Ishikawa (cell line): ENCODE measurements around the gene GGTLC2.

ENCODE experiments used
- EP300 ChIP-seq: IDR thresholded peaks from 2 replicates; pipeline ENCODE4 v1.6.1; 2012; ENCODE audit warnings: borderline replicate concordance
- REST ChIP-seq: IDR thresholded peaks from 2 replicates; pipeline ENCODE4 v1.6.1; 2012; ENCODE audit warnings: low read depth, mild to moderate bottlenecking

DNA sequence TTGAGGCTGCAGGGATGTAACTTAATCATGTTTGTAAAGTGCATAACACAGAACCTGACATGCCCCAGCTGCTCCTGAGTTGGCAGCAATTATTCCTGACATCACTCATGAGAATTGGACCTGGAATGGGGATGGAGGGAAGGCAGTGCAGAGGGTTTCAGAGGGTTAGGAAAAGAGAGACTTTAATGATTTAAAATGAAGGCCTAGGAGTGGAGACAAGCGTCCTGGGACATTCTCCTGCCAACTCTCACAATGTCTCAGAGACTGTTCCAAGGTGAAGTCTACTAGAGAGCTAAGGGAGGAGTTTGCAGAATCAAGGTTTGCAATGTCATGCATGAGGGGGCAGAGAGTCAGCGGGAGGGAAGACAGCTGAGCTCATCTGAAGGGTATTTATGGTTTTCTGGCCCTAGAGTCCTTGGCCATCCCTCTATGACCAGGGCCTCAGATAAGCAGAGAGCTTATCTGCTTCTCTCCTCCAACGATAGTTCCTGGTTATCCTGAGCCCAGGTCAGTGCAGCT lies 36.9 kb downstream of the GGTLC2 start:
- TF ChIP-seq REST, result no peak
- TF ChIP-seq EP300, result no peak
